Muscle of back (tissue), 11 donors: ENCODE measurements around the gene IMPDH1. TPM values are rescaled to one million over a fixed set of nuclear protein-coding genes. Genes with fewer than 3 reads are reported as not detected.

Source experiments
- DNase-seq, 3 donors: peaks; one replicate each; pipeline versions ENCODE4 v3.0.0 to v3.0.0-alpha.2; 2013
- polyA plus RNA-seq, 10 donors: library from polyadenylated mRNA; unstranded; fragments of 120-200 nt; gene quantifications; one replicate each; pipeline ENCODE4 v1.2.1, GENCODE V29; 2013; ENCODE audit not compliant: insufficient read length in 10 of 10

Gene IMPDH1
- polyA plus RNA-seq, 10 donors, result 17.3 to 25.5 (median 20.8) TPM

GRCh38 chr7:128389085-128389617, 20.6 kb downstream of the IMPDH1 start:
- DNase-seq, result no peak

DNA sequence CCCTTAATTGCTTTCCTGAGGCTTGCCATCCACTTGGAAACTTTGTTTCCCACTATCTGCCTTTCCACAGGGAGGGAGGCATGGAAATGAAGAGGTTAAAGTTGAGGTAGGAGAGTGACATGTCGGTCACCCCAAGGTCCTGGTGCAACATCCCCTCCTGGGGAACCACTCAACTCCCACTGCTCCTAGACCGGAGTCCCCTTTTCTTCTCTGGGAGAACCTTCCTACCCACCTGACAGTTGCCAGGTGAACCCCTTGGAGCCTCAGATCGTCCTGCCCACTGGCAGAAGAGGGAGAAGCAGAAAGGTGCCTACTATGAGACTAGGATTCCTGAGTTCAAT, 21.7 kb downstream of the IMPDH1 start:
- no peak for DNase-seq

DNA sequence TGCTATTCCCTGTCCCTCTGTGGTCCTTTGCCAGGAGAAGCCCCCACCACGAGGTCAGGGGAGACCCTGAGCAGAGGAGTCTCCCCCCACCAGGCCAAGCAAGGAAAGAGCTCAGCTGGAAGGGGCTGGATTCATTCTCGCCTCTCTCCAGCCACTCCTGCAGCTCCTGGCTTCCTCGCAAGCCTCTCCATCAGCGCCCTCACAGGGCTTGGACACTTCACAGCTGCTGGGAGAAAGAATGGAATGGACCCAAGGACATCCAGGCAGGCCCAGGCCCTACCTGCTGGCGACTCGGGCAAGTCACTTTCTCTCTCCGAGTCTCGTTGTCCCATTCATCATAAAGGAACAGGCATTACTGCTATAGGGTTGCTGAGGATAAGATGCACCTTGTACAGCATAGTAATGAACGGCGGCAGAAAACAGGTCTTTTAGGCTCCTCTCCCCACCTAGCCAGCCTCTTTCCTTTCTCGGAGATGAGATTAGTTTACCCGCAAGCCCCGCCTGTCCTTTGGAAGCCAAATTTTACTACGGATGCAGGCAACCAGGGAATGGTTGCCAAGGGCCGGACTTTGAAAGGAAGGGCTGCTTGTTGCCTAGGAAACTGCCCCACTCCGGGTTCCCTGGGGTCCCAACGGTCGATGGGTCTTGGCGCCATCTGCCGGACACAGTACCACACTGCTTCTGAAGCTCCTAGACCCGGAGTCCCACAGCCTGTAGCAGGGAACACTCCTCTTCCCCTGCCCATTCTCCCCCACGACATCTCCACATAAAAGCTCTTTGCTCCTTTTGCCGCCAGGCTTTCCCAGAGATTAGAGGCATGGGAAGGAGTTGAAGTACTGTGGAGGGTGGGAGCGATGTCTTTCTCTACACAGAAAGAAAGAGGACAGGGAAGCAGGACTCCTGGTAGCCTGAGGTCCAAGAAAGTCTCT, 22.3 kb downstream of the IMPDH1 start:
- DNase-seq, result peak; percentile 70 to 90 (median 86)

DNA sequence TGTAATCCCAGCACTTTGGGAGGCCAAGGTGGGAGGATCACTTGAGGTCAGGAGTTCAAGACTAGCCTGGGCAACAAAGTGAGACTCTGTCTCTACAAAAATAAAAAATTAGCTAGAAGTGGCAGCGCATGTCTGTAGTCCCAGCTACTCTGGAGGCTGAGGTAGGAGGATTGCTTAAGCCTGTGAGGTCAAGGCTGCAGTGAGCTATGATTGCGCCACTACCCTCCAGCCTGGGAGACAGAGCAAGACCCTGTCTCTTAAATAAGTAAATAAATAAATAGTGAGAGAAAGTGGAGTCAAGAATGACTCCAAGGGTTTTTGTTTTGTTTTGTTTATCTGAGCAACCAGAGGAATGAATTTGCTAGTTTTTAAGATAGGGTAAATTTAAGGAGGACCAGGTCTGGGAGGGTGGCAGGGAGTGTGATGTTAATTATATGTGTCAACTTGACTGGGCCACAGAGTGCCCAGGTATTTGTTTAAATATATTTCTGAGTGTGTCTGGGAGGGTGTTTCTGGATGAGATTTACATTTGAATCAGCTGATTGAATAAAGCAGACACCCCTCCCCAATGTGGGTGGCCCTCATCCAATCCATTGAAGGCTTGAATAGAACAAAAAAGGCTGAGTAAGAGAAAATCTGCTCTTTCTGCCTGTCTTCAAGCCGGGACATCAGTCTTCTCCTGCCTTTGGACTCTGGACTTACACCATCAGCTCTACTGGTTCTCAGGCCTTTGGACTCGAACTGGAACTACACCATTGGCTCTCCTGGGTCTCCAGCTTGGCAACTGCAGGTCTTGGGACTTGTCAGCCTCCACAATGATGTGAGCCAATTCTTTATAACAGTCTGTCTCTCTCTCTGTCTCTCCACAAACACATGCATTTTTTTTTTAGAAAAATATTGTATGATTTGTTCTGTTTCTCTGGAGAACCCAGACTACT, 23.5 kb downstream of the IMPDH1 start:
- no peak for DNase-seq

DNA sequence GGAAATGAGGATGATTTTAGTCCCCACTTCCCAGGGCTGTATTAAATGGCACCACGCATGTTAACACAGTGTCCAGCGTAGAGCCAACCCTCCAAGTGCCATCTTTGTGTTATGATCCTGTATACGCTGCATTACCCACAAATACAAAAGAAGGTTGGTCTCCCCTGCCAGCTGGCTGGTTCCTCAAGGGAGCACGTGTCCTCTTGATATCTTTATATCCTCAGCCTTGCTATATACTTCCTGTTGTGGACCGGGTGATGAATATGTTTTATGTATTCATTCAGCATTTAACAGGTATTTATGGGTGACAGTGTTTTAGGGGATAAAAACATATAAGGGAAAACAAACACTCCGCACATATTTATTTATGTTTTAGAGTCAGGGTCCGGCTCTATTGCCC, 25.1 kb downstream of the IMPDH1 start:
- no peak for DNase-seq

DNA sequence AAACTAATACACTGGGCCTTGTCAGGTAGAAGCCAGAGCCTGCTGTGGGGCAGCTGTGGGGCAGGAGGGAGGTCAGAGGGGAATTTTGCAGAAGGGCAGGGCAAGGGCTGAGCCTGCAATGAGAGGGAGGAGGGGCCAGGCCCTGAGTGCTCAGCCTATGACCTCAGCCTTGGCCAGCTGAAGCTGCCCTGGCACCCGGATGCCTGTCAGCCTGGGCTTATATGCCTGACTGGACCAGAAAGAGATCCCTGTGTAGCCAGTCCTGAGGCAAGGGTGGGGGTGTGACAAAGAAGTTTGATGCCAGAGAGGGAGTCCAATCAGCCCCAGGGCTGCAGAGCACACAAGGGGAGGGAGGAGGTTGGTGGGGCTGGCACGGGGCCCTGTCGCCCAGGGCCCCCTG, 26.0 kb downstream of the IMPDH1 start:
- no peak for DNase-seq

DNA sequence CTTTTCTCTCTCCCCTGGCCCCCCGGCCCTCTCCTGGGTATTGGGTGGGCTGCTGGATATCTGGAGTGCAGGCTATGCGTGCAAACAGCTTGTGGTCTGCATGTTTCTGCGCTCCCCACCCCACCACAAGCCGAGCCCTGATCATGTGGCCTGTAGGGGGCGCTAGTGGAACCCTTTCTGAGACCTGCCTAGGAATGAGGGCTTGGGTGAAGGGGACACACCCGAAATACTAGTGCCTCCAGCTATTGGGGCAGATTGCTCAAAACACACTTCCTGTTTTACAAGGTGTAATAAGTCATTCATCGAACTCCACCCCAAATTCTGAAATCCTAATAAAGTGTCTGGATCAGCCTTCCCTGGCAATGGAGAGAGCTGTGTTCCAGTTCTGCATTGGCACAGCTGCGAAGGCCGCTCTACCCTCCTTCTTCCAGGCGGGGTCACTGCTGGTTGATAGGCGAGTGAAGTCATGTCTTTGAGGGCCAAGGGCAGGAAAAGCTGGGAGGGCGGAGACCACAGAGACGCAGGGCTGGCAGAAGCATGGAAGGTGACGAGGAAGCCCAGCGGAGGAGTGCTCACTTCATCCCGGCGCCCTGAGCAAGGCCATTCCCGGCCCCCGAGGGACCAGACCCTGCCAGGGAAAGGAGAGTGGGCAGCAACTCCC, 28.5 kb downstream of the IMPDH1 start:
- no peak for DNase-seq

DNA sequence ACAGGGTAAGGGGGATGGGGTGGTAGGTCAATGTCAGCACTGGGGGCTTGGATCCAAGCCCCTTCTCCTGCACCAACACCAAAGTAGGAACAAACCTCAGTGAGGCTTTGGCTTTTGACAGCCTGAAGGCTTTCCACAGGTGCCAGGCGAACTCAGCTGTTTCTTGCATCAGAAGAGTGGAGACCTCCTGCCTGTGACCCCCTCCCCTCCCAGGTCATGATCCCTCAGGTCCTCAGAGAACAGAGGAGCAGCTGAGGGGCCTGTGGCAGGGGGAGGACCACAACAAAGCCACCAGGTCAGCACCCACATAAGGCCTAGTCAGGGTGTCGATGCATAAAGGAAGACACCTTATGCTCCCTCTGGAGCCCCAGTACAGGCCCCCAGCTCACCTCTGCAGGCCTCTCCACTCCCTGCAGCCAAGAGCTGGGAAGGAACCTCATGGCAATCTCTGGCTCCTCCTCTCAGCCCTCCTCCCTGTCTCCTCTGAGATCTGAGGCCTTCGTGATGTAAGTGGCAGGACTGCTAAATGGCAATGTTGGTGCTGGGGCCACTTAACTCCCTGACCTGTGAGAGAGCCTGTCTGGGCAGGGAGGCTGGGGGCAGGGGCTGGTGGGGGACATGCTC, 29.2 kb downstream of the IMPDH1 start:
- DNase-seq, result no peak

DNA sequence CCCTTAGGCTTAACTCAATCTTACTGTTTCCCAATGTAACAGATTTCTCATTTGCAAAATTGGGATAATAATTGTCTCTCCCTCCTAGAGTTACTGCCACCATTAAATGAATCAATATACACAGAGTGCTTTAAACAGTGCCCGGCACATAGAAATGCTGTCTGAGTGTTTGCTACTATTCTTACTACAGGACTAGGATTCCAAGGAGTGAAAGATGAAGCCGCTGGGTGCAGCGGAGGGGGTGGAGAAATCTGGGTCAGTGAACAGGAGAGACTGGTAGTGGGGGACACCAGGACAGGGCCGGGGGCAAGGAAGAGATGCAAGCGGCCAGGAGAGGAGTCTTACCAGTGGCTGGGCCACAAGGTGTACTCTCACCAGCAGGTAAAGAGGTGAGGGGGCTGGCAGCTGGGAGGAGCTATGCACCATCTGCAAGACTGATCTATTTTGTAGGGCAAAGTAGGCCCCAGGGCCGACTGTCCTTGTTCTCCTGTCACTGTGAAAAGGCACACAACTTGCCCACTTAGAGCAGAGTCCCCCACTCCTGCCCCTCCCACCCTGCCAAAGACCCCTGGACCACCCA, 29.8 kb downstream of the IMPDH1 start:
- no peak for DNase-seq

GRCh38 chr7:128378637-128379036, 31.1 kb downstream of the IMPDH1 start:
- no peak for DNase-seq

GRCh38 chr7:128376077-128376476, 33.7 kb downstream of the IMPDH1 start:
- DNase-seq, result no peak

DNA sequence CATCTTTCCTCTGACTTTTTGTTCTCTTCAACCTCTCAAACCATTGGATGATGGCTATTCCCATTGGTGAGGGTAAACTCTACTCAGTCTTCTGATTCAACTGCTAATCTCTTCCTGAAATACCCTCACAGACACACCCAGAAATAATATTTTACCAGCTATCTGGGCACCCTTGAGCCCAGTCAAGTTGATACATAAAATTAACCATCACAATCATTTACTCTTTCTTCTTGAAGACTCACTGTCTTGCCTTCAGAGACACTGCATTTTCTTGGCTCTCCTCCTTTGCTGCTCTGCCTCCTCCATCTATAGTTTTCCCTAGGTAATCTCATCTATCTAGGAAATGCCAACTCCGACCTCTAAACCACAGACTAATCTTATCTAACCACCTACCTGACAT, 35.7 kb downstream of the IMPDH1 start:
- DNase-seq, result no peak

GRCh38 chr7:128373606-128374005, 36.2 kb downstream of the IMPDH1 start:
- no peak for DNase-seq

GRCh38 chr7:128370491-128370890, 39.3 kb downstream of the IMPDH1 start:
- no peak for DNase-seq

GRCh38 chr7:128366986-128367385, 42.8 kb downstream of the IMPDH1 start:
- DNase-seq, result no peak

GRCh38 chr7:128366300-128366699, 43.5 kb downstream of the IMPDH1 start:
- DNase-seq, result no peak

GRCh38 chr7:128365432-128365831, 44.4 kb downstream of the IMPDH1 start:
- DNase-seq, result no peak

DNA sequence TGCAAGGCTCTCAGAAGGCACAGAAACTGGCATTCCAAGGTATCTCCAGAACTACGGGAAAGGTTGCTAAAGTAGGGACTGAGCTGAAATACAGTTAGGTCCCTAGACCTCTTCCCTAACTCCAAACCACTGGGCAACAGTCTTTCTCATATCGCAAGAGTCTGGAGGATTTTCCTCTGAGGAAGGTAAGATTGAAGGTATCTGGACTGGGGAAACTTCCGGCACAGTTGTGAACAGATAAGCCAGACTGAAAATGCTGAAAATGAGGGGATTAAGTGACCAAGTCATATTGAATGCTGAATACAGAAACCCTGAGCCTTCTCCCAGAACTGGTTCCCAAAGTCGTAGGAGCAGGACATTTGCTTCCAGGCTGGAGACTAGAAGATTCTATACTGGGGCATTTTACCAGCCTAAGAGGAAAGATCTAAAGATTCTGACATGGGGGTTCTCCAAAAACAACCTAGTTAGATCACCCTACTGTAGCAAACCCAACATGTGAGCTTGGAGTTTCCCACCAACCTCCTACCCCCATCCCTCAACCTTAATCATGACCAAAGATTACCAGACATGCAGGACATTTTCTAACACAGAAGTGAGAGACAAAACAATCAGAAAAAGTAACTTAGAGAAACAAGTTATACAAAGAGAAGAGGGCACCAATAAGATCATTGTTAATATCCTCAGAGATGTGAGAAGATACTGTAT, 45.5 kb downstream of the IMPDH1 start:
- no peak for DNase-seq

GRCh38 chr7:128363261-128363721, 46.5 kb downstream of the IMPDH1 start:
- no peak for DNase-seq

- DNase-seq, result no peak
Observed at GRCh38 chr7:128362670-128363069, 47.1 kb downstream of the IMPDH1 start.
